ENCODE results near the gene NECTIN1. TPM values are rescaled to one million over a fixed set of nuclear protein-coding genes. Genes with fewer than 3 reads are reported as not detected.

NECTIN1 gene
- total and polyA plus RNA-seq, 2 donors (not counting 3 experiments of a cell fraction or from before 2014, with no cell fraction given) = 10.8 to 23.6 TPM

GRCh38 chr11:119622454-119623143 lies 106.4 kb downstream of the NECTIN1 start:
- no peaks in the 10 kb centered on the region for H3K79me2 ChIP-seq (ENCODE audit: control insufficient read depth, insufficient read depth, low read length)
- H4K20me1 ChIP-seq (replicated peaks; ENCODE audit: control insufficient read depth, extremely low read depth, insufficient read depth, low read length) = no peaks in the 10 kb centered on the region
- FAIRE-seq (no peak), DNase-seq (ENCODE audit: low read depth, low spot score) (no peak)
- no TSS peak for BruUV-seq (replicated peaks)
- no peak overlapping the region for H2AFZ ChIP-seq (ENCODE audit: low read depth, low read length)
- ChIA-PET CTCF (interaction anchor here (1.1 to 2.3 kb wide), 3 partner anchors 19 to 38 kb away, joined by 3 to 9 read pairs (median 4); no protein-coding TSS in a partner anchor), POLR2A (no interaction called here)
- H3K4me2 ChIP-seq (ENCODE audit: insufficient read depth, low read length) = no peak overlapping the region
- H3K36me3 ChIP-seq (ENCODE audit: control insufficient read depth in 2 of 2, extremely low read depth in 1 of 2, insufficient read depth in 2 of 2, low read length in 2 of 2) = no peaks in the 10 kb centered on the region
- TF ChIP-seq FOS (IDR thresholded peaks at IDR 0.05; ENCODE audit: borderline replicate concordance, insufficient read depth, low read length) (no peak), EZH2 (IDR thresholded peaks at IDR 0.05; ENCODE audit: borderline replicate concordance, low read depth, low read length, severe bottlenecking) (no peak), MYC (IDR thresholded peaks at IDR 0.05; ENCODE audit: low read depth, low read length) (no peak), POLR2AphosphoS5 (IDR thresholded peaks at IDR 0.05; ENCODE audit: insufficient read depth, low read depth, low read length) (no peak), MAX (IDR thresholded peaks at IDR 0.05; ENCODE audit: insufficient read depth, insufficient read length) (no peak), JUN (IDR thresholded peaks at IDR 0.05; ENCODE audit: borderline replicate concordance, insufficient read depth, insufficient read length, low read depth) (no peak), CTCF (IDR thresholded peaks at IDR 0.05; ENCODE audit: extremely low read depth in 1 of 2, insufficient read depth in 1 of 2, low read depth in 1 of 2, low read length in 2 of 2) (no peak), POLR2A (IDR thresholded peaks at IDR 0.05; ENCODE audit: low read depth, low read length) (no peak), GATA2 (IDR thresholded peaks at IDR 0.05; ENCODE audit: insufficient read depth, insufficient read length, low read depth, low read length) (no peak)
- dilution Hi-C loops (cut with MboI; ENCODE audit: extremely low pct_ligation_motif_present, low sequenced_read_pairs) = no loop called here
- no peaks in the 10 kb centered on the region for H3K9me1 ChIP-seq (replicated peaks; ENCODE audit: control insufficient read depth, extremely low read depth, insufficient read depth, low read length)
- peaks cover 14% of the 10 kb centered on the region for H3K4me1 ChIP-seq (ENCODE audit: control insufficient read depth, extremely low read depth, insufficient read depth, low read length)
- no peaks in the 10 kb centered on the region for H3K27me3 ChIP-seq (ENCODE audit: control insufficient read depth in 2 of 2, insufficient read depth in 2 of 2, low read length in 2 of 2)
- H3K4me3 ChIP-seq (replicated peaks in 1 of 3; ENCODE audit: insufficient read depth in 1 of 3, low read depth in 1 of 3, low read length in 3 of 3) = no peak overlapping the region
- intact Hi-C loops (cut with micrococcal nuclease) = no loop called here
- no peak overlapping the region for H3K27ac ChIP-seq (ENCODE audit: insufficient read depth, low read depth, low read length)
- H3K9me3 ChIP-seq (replicated peaks; ENCODE audit: control insufficient read depth, insufficient read depth, low read length) = no peaks in the 10 kb centered on the region
- no peak overlapping the region for H3K9ac ChIP-seq (replicated peaks; ENCODE audit: extremely low read depth, insufficient read depth, low read length)

Measured in endothelial cell of umbilical vein (primary cell).